ENCODE measurements around the gene PCDHGC3.

PCDHGC3 gene

GRCh38 chr5:141524604-141525597 is 49.1 kb downstream of the PCDHGC3 start:
- peak; percentile 92 to 98 for DNase-seq

GRCh38 chr5:141525653-141526052 is 49.9 kb downstream of the PCDHGC3 start:
- DNase-seq, result peak in 1 of 2 experiments; percentile 12

GRCh38 chr5:141527426-141527825 is 51.7 kb downstream of the PCDHGC3 start:
- DNase-seq, result no peak

All from NCI-H446 (cell line).